ENCODE measurements around the gene STRN4.
"Not testable (repeated sequence)": the region's sequence is repeated elsewhere in the genome, so short reads cannot be mapped to it uniquely, and the experiment has no call there.

GRCh38 chr19:46760897-46761296 lies 14.6 kb upstream of the STRN4 start:
- TF ChIP-seq CTCF (IDR thresholded peaks at IDR 0.05; ENCODE audit: insufficient read depth, low read length); REST (IDR thresholded peaks at IDR 0.05; ENCODE audit: insufficient replicate concordance, low read depth); POLR2AphosphoS5 (IDR thresholded peaks at IDR 0.05; ENCODE audit: low read depth); GABPA (IDR thresholded peaks at IDR 0.05; ENCODE audit: low read depth): not testable (repeated sequence)
